Endothelial cell of umbilical vein (primary cell): ENCODE measurements around the gene SLC35D2. TPM values are rescaled to one million over a fixed set of nuclear protein-coding genes. Genes with fewer than 3 reads are reported as not detected.

Experiments
- BruUV-seq: library from RNA; stranded (reverse); fragments of 400-500 nt; replicated peaks from 2 replicates; lab custom pipeline; 2021; lab: Mats Ljungman, UMichigan
- CTCF ChIA-PET: fragments of 300-600, 350-600 bp; sonication (Branson Sonifier 250); formaldehyde crosslinking; loops from one replicate; lab custom pipeline; 2021; ENCODE audit warnings: antibody characterized with exemption, inconsistent platforms; lab: Charles Lee
- POLR2A ChIA-PET: fragments of 300-600, 350-600 bp; sonication (Branson Sonifier 250); formaldehyde crosslinking; loops from one replicate; lab custom pipeline; 2021; ENCODE audit warnings: antibody characterized with exemption, inconsistent platforms; lab: Charles Lee
- DNase-seq: peaks from one replicate; pipeline ENCODE4 v3.0.0-alpha.2; 2011; ENCODE audit warnings: low read depth, low spot score
- FAIRE-seq: peaks from 2 replicates; lab custom pipeline; 2011; peaks lifted over from hg19 to GRCh38; lab: Jason Lieb, UNC
- H2AFZ ChIP-seq: 2 replicates; pipeline ENCODE4 v1.6.0; 2012; ENCODE audit warnings: low read depth, low read length, control low read depth, inconsistent platforms
- H3K27ac ChIP-seq: 2 replicates; pipeline ENCODE4 v1.5.1; 2011; ENCODE audit warnings: low read depth, mild to moderate bottlenecking, control low read depth, low read length, moderate library complexity; ENCODE audit not compliant: insufficient read depth
- H3K27me3 ChIP-seq, 2 experiments: 2 replicates each; pipeline versions ENCODE4 v1.6.0 to v1.6.1; 2011; ENCODE audit warnings: low read length in 2 of 2, mixed read lengths in 1 of 2; ENCODE audit not compliant: control insufficient read depth in 2 of 2, insufficient read depth in 2 of 2
- H3K36me3 ChIP-seq, 2 experiments: 2 replicates in 1 of 2; 3 replicates in 1 of 2; pipeline ENCODE4 v1.5.1; 2011; ENCODE audit warnings: low read length in 2 of 2, mild to moderate bottlenecking in 1 of 2, moderate library complexity in 1 of 2; ENCODE audit not compliant: control insufficient read depth in 2 of 2, insufficient read depth in 2 of 2; ENCODE audit errors: extremely low read depth in 1 of 2
- H3K4me1 ChIP-seq: 3 replicates; pipeline ENCODE4 v1.5.1; 2011; ENCODE audit warnings: mild to moderate bottlenecking, low read length; ENCODE audit not compliant: control insufficient read depth, insufficient read depth; ENCODE audit errors: extremely low read depth
- H3K4me2 ChIP-seq: 2 replicates; pipeline ENCODE4 v1.6.1; 2011; ENCODE audit warnings: low read length, control low read depth, mixed read lengths; ENCODE audit not compliant: insufficient read depth
- H3K4me3 ChIP-seq, 3 experiments: fragments of 200-600 bp in 1 of 3; sonication (generic), shearing (Covaris generic) in 1 of 3; replicated peaks in 1 of 3; 2 replicates each; pipeline ENCODE4 v1.5.1; 2011 to 2016; ENCODE audit warnings: control low read depth in 3 of 3, low read length in 3 of 3, mild to moderate bottlenecking in 2 of 3, inconsistent platforms in 1 of 3, low read depth in 1 of 3, moderate library complexity in 1 of 3; ENCODE audit not compliant: insufficient read depth in 1 of 3
- H3K79me2 ChIP-seq: 2 replicates; pipeline ENCODE4 v1.6.0; 2012; ENCODE audit warnings: low read length, inconsistent platforms; ENCODE audit not compliant: control insufficient read depth, insufficient read depth
- H3K9ac ChIP-seq: replicated peaks from 2 replicates; pipeline ENCODE3; 2011; ENCODE audit warnings: low read length, control low read depth; ENCODE audit not compliant: insufficient read depth; ENCODE audit errors: extremely low read depth
- H3K9me1 ChIP-seq: replicated peaks from 3 replicates; pipeline ENCODE4 v1.6.0; 2011; ENCODE audit warnings: mild to moderate bottlenecking, low read length; ENCODE audit not compliant: control insufficient read depth, insufficient read depth; ENCODE audit errors: extremely low read depth
- H3K9me3 ChIP-seq: replicated peaks from 2 replicates; pipeline ENCODE4 v1.5.1; 2012; ENCODE audit warnings: low read length, inconsistent platforms; ENCODE audit not compliant: control insufficient read depth, insufficient read depth
- H4K20me1 ChIP-seq: replicated peaks from 2 replicates; pipeline ENCODE3; 2011; ENCODE audit warnings: mild to moderate bottlenecking, low read length; ENCODE audit not compliant: control insufficient read depth, insufficient read depth; ENCODE audit errors: extremely low read depth
- CTCF ChIP-seq, 2 donors: IDR thresholded peaks; 1 replicate in 1 of 2; 2 replicates in 1 of 2; pipeline ENCODE4 v1.5.1; 2011; ENCODE audit warnings: low read length in 2 of 2, mild to moderate bottlenecking in 2 of 2, moderate library complexity in 2 of 2, control low read depth in 1 of 2, inconsistent platforms in 1 of 2, low read depth in 1 of 2; ENCODE audit not compliant: insufficient read depth in 1 of 2; ENCODE audit errors: extremely low read depth in 1 of 2
- EZH2 ChIP-seq: IDR thresholded peaks from 2 replicates; pipeline ENCODE4 v1.6.1; 2012; ENCODE audit warnings: borderline replicate concordance, low read depth, mild to moderate bottlenecking, moderate library complexity, low read length, inconsistent platforms; ENCODE audit not compliant: severe bottlenecking
- FOS ChIP-seq: IDR thresholded peaks from 2 replicates; pipeline ENCODE4 v1.6.1; 2011; ENCODE audit warnings: mild to moderate bottlenecking, low read length, moderate library complexity, borderline replicate concordance; ENCODE audit not compliant: insufficient read depth
- GATA2 ChIP-seq: IDR thresholded peaks from 2 replicates; pipeline ENCODE4 v1.7.0; 2011; ENCODE audit warnings: low read depth, mild to moderate bottlenecking, moderate library complexity, mixed read lengths, low read length; ENCODE audit not compliant: insufficient read length, insufficient read depth
- JUN ChIP-seq: IDR thresholded peaks from 2 replicates; pipeline ENCODE4 v1.6.1; 2011; ENCODE audit warnings: borderline replicate concordance, low read depth; ENCODE audit not compliant: insufficient read length, insufficient read depth
- MYC ChIP-seq: IDR thresholded peaks from one replicate; pipeline ENCODE4 v1.6.1; 2011; ENCODE audit warnings: mild to moderate bottlenecking, low read depth, low read length
- POLR2A ChIP-seq: IDR thresholded peaks from 2 replicates; pipeline ENCODE4 v1.6.1; 2012; ENCODE audit warnings: low read depth, mild to moderate bottlenecking, control low read depth, low read length
- POLR2AphosphoS5 ChIP-seq: IDR thresholded peaks from 2 replicates; pipeline ENCODE4 v1.6.1; 2012; ENCODE audit warnings: low read depth, mild to moderate bottlenecking, control low read depth, low read length, moderate library complexity; ENCODE audit not compliant: insufficient read depth
- dilution Hi-C: fragments of 300-500 bp; cut with MboI; formaldehyde crosslinking; loops from one replicate; pipeline ENCODE4 v1.15.0; 2019; ENCODE audit warnings: low sequenced_read_pairs; ENCODE audit not compliant: extremely low pct_ligation_motif_present
- intact Hi-C: fragments of 100-400 bp; cut with micrococcal nuclease; formaldehyde crosslinking; loops from one replicate; pipeline ENCODE4 v1.10.0; 2022
- polyA plus RNA-seq, 4 experiments: library from polyadenylated mRNA; depleted of rRNA in 3 of 4; stranded (reverse) in 3 of 4; unstranded in 1 of 4; fragments of >200 nt; gene quantifications; 2 replicates each; pipeline versions ENCODE4 v1.2.1 to v1.2.3, GENCODE V29; 2011 to 2012; ENCODE audit warnings: missing spikeins in 1 of 4
- total RNA-seq: library from RNA; stranded (reverse); gene quantifications from 2 replicates; pipeline ENCODE4 v1.2.3, GENCODE V29; 2021
- TF ChIP-seq, protein P1 (sequence below): IDR thresholded peaks from 2 replicates; pipeline ENCODE4 v1.6.1; 2011; ENCODE audit not compliant: insufficient read depth, insufficient read length

Gene SLC35D2
- total and polyA plus RNA-seq, 2 donors (not counting 3 experiments of a cell fraction or from before 2014, with no cell fraction given) = 21.1 to 29.9 TPM

DNA sequence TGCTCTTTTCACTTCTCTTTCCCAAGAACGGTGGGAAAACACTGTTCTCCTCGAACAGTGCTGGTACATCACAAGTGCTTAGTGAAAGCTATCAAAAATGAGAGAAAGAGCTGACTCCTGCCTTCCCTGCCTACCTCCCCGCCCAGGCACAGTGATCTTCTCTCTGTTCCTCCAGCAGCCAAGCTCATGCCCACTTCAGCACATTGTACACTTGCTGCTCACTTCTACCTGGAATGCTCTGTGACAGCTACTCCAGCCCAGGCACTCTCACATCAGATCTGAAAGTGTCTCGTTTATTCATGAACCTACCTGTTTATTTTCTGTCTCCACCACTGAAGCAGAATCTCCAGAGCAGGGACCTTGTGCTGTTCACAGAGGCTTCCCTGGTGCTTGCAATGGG, 1.8 kb downstream of the SLC35D2 start:
- DNase-seq (no peak), FAIRE-seq (no peak)
- H3K4me1 ChIP-seq = peaks cover 32% of the 10 kb centered on the region
- intact Hi-C loops = loop anchor here (2.0 kb wide), 3 partner anchors 37 to 69 kb away; partner anchors contain the start of gene HABP4
- no peaks in the 10 kb centered on the region for H3K27me3 ChIP-seq
- no TSS peak for BruUV-seq
- dilution Hi-C loops = no loop called here
- H3K79me2 ChIP-seq = peaks cover 34% of the 10 kb centered on the region
- no peak overlapping the region for H3K4me3 ChIP-seq
- ChIA-PET CTCF (interaction anchor here (1.5 to 2.2 kb wide), 3 partner anchors 54 to 285 kb away, joined by 6 to 13 read pairs (median 7); no protein-coding TSS in a partner anchor), POLR2A (no interaction called here)
- H3K9ac ChIP-seq = no peak overlapping the region
- H3K9me3 ChIP-seq = no peaks in the 10 kb centered on the region
- H3K9me1 ChIP-seq = no peaks in the 10 kb centered on the region
- no peaks in the 10 kb centered on the region for H4K20me1 ChIP-seq
- no peak overlapping the region for H2AFZ ChIP-seq
- no peak overlapping the region for H3K4me2 ChIP-seq
- TF ChIP-seq GATA2 (no peak), FOS (no peak), EZH2 (no peak), CTCF (IDR thresholded peaks at IDR 0.05; ENCODE audit: extremely low read depth in 1 of 2, insufficient read depth in 1 of 2, low read depth in 1 of 2, low read length in 2 of 2) (no peak), JUN (no peak), POLR2A (no peak), MYC (no peak), POLR2AphosphoS5 (no peak)
- TF ChIP-seq, protein P1, sequence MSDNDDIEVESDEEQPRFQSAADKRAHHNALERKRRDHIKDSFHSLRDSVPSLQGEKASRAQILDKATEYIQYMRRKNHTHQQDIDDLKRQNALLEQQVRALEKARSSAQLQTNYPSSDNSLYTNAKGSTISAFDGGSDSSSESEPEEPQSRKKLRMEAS = no peak
- no peak overlapping the region for H3K27ac ChIP-seq
- peaks cover 0 to 2% of the 10 kb centered on the region in 2 experiments for H3K36me3 ChIP-seq
